Bladder microvascular endothelial cell (primary cell): Measurements from ENCODE around the gene EIF6. TPM values are rescaled to one million over a fixed set of nuclear protein-coding genes. Genes with fewer than 3 reads are reported as not detected.

Experiments used
- total RNA-seq: library from RNA; depleted of rRNA; stranded (reverse); fragments of >200 nt; gene quantifications from 2 replicates; pipeline ENCODE4 v1.2.3, GENCODE V29; 2014

The EIF6 gene
- total RNA-seq: 142 and 151 TPM in 2 replicates

DNA sequence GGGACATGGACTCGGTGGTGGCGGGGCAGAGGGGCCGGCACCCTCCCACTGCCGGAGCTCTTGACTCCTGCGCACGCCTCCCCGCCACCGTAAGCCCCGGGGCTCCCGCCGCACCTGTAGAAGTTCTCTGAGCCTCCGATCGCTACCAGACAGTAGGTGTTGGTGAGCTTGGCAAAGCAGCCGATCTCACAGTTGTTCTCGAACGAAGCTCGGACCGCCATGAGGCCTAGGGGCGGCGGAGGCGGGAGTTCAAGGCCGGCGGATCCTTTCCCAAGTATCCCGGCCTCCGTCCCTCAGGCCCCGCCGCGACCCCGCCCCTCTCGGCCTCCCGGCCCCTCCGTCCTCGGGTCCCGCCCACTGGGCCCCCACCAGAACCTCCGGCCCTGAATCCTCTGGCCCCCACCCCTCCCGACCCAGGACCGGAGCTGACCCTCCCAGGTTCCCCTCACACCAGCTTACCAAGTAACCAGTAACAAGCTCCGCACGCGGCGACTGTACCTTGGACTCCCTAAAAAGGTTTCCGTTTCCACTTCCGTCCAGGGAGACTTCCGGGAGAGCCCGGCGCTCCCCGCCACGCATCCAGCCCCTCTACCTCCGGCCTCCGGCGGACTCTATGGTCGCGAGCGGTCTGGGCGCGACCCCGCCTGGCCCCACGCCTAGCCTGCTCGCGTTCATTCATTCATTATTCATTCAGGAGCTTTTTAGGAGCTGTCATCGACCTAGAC, at the start of gene EIF6:
Gene EIF6 (minus strand): TSS at position 506 of the 725 bp plus-strand sequence. CDS start 285 bp downstream, at position 221.

DNA sequence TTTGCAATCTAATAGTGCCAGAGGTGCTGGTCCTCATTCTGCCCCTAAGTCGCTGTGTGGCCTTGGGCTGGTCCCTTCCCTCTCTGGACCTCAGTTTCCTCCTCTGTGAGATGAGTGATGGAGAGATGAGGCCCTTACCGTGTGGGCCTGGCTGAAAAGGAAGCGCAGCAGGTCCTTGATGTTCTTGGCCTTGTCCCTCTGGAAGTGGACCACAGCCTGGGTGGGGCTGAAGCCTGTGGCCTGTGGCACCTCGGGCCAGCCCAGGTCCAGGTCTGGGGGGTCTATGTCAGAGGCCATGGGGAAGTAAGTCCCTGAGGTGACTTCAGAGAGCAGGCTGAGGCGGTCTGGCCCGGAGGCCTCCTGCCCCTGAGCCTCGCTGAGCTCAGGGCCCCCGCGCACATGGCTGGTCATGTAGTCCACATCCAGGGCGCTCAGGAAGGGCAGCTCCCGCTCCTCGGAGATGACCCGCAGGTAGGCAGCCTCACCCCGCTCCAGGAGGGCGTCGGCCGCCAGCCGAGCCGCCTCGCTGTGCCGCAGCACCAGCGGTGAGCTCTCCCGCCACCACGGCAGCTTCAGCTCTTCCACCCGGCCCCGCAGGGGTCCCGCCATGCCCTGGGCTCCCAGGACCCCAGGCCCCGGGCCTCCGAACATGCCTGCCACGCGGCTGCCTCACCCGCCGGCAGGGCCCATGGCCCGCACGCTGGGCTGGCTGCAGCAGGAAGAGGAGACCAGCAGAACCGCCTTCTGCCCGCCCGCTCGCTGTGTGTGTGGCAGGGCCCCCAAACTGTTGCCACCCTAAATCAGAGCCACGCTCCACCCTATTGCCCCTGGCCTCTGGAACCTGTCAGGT, 7.3 kb upstream of the EIF6 start, which contains the start of gene FAM83C:
Gene FAM83C (minus strand): TSS at position 772 of the 850 bp plus-strand sequence. CDS start 121 bp downstream, at position 651.

DNA sequence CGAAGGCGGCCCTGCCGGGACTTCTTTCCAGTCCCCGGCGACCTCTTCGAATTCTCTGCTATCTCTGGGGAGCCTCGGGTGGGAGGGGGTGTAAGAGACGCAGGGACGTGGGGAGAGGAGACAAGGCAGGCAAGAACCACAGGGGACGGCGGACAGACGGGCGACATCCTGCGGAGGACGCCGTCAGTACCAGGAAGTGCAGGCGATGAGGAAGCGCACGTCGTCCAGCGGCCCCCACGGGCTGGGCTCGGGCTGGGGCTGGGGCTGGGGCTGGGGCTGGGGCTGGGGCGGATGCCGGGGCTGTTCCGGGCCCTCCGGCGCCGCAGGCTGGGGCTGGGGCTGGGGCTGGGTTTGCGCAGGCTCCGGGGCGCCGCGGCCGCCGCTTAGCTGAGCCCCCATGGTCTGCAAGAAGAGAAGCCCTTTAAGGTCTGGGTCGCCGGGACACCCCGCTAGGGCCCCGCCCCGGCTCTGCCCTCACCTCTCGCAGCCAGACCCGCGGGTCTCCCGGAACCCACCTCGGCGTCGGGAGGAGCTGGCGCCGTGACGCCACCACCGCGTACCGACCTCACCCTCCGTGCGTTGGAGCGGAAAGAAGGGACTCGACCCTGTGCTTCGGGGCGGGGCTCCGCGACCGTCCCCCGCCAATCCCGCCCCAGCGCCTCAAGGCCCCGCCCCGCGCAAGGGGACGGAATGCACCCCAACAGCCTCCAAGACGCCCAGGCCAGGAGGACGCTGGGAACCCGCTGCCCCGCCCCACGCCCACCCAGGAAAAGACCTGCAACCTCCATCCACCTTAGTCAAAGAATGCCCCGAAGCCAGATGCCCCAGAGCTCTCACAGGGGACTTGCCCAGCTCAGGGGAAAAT, 6.8 kb downstream of the EIF6 start, which contains the start of gene MMP24OS:
Gene MMP24OS (minus strand): TSS at position 592 of the 865 bp plus-strand sequence. CDS start 193 bp downstream, at position 399.

Other genes with a start within 250 kb of the EIF6 start
- 48.7 and 101 TPM in 2 replicates for gene TRPC4AP, start 192.0 kb downstream of the EIF6 start, total RNA-seq
- gene EDEM2, start 137.4 kb downstream of the EIF6 start, total RNA-seq: 55.7 and 78.0 TPM in 2 replicates
- gene PROCR, start 112.7 kb downstream of the EIF6 start, total RNA-seq: 90.3 and 124 TPM in 2 replicates
- 0.38 and 0.49 TPM in 2 replicates for gene MMP24, start 58.1 kb downstream of the EIF6 start, total RNA-seq
- gene MMP24OS, start 6.7 kb downstream of the EIF6 start, total RNA-seq: 4.7 and 10.2 TPM in 2 replicates
- gene FAM83C, start 7.7 kb upstream of the EIF6 start, total RNA-seq: not detected in 2 replicates
- gene UQCC1, start 127.2 kb upstream of the EIF6 start, total RNA-seq: 12.8 and 37.3 TPM in 2 replicates
- gene GDF5, start 153.5 kb upstream of the EIF6 start, total RNA-seq: 0.16 and 0.44 TPM in 2 replicates
- 10.0 and 17.9 TPM in 2 replicates for gene CEP250, start 170.8 kb upstream of the EIF6 start, total RNA-seq
- not detected in 2 replicates for gene C20orf173, start 244.9 kb upstream of the EIF6 start, total RNA-seq